Spinal cord (tissue), 10 donors: ENCODE measurements around the gene PODXL2. TPM values are rescaled to one million over a fixed set of nuclear protein-coding genes. Genes with fewer than 3 reads are reported as not detected.

Experiments
- DNase-seq, 6 donors: peaks; one replicate each; pipeline versions ENCODE4 v3.0.0 to v3.0.0-alpha.2; 2013 to 2015; ENCODE audit warnings: low spot score in 6 of 6, low read depth in 4 of 6
- H3K27ac ChIP-seq: one replicate; pipeline ENCODE4 v1.5.1; 2013; ENCODE audit warnings: low read depth, low read length, control low read depth
- H3K27me3 ChIP-seq: one replicate; pipeline ENCODE4 v1.6.1; 2013; ENCODE audit warnings: low read length; ENCODE audit not compliant: control insufficient read depth, insufficient read depth
- H3K36me3 ChIP-seq: one replicate; pipeline ENCODE4 v1.6.1; 2013; ENCODE audit warnings: low read length; ENCODE audit not compliant: control insufficient read depth, insufficient read depth
- H3K4me1 ChIP-seq: one replicate; pipeline ENCODE4 v1.6.1; 2013; ENCODE audit warnings: low read length; ENCODE audit not compliant: control insufficient read depth, insufficient read depth
- H3K4me3 ChIP-seq: one replicate; pipeline ENCODE4 v1.5.1; 2013; ENCODE audit warnings: low read depth, low read length, control low read depth
- H3K9me3 ChIP-seq: one replicate; pipeline ENCODE4 v1.6.1; 2013; ENCODE audit warnings: low read length; ENCODE audit not compliant: control insufficient read depth, insufficient read depth
- WGBS: methylation state at CpG from one replicate; pipeline ENCODE4 v1.1.5; 2013; ENCODE audit warnings: missing lambda C conversion rate; ENCODE audit not compliant: insufficient coverage; 5-methylcytosine and 5-hydroxymethylcytosine counted together
- polyA plus RNA-seq, 2 donors: library from polyadenylated mRNA; unstranded; fragments of 120-200 nt; gene quantifications; one replicate each; pipeline ENCODE4 v1.2.1, GENCODE V29; 2013; ENCODE audit not compliant: insufficient read length in 2 of 2
- total RNA-seq, 2 donors: library from RNA; depleted of rRNA in 1 of 2; stranded (reverse); fragments of 120-200 nt in 1 of 2; fragments of >200 nt in 1 of 2; gene quantifications; one replicate each; pipeline versions ENCODE4 v1.2.3 to v1.2.4, GENCODE V29; 2013 to 2014
- donor health status: healthy.

PODXL2 gene
- total and polyA plus RNA-seq, 4 donors: 73.4 to 234 (median 162) TPM

GRCh38 chr3:127639173-127640041, 10.4 kb downstream of the PODXL2 start:
- H3K4me1 ChIP-seq: peaks cover 3% of the 10 kb centered on the region
- H3K9me3 ChIP-seq: no peaks in the 10 kb centered on the region
- H3K36me3 ChIP-seq: peaks cover 27% of the 10 kb centered on the region
- no peak overlapping the region for H3K4me3 ChIP-seq
- H3K27me3 ChIP-seq: no peaks in the 10 kb centered on the region
- DNase-seq: no peak
- WGBS: 87% methylated on average over 5 of the region's 5 CpGs
- H3K27ac ChIP-seq: no peak overlapping the region

- no peak overlapping the region for H3K4me3 ChIP-seq
- 86% methylated on average over 1 of the region's 3 CpGs for whole genome bisulfite sequencing
- H3K27ac ChIP-seq: no peak overlapping the region
- H3K36me3 ChIP-seq: peaks cover 33% of the 10 kb centered on the region
- H3K4me1 ChIP-seq: peaks cover 3% of the 10 kb centered on the region
- DNase-seq: no peak
- no peaks in the 10 kb centered on the region for H3K9me3 ChIP-seq
- no peaks in the 10 kb centered on the region for H3K27me3 ChIP-seq
These were observed 11.0 kb downstream of the PODXL2 start for GRCh38 chr3:127640042-127640355.

- WGBS: 90% methylated on average over 2 of the region's 5 CpGs
- no peaks in the 10 kb centered on the region for H3K27me3 ChIP-seq
- H3K36me3 ChIP-seq: peaks cover 43% of the 10 kb centered on the region
These were observed 15.8 kb downstream of the PODXL2 start for GRCh38 chr3:127644641-127645370.

GRCh38 chr3:127645371-127646015, 16.5 kb downstream of the PODXL2 start:
- Histone ChIP-seq H3K27ac (no peak overlapping the region), H3K4me1 (peaks cover 4% of the 10 kb centered on the region), H3K27me3 (no peaks in the 10 kb centered on the region), H3K4me3 (no peak overlapping the region), H3K36me3 (peaks cover 42% of the 10 kb centered on the region), H3K9me3 (no peaks in the 10 kb centered on the region)
- 92% methylated on average over 8 of the region's 8 CpGs for WGBS
- DNase-seq: no peak

More at GRCh38 chr3:127644641-127645370, 15.8 kb downstream of the PODXL2 start:
- Histone ChIP-seq H3K27ac (no peak overlapping the region), H3K4me3 (no peak overlapping the region), H3K4me1 (peaks cover 4% of the 10 kb centered on the region), H3K9me3 (no peaks in the 10 kb centered on the region)
- DNase-seq: no peak

- no peaks in the 10 kb centered on the region for H3K27me3 ChIP-seq
- no peak overlapping the region for H3K4me3 ChIP-seq
- H3K36me3 ChIP-seq: peaks cover 38% of the 10 kb centered on the region
- DNase-seq: peak in 1 of 6 donors; percentile 43
- 88% methylated on average over 9 of the region's 10 CpGs for WGBS
- H3K27ac ChIP-seq: no peak overlapping the region
- no peaks in the 10 kb centered on the region for H3K9me3 ChIP-seq
- peaks cover 4% of the 10 kb centered on the region for H3K4me1 ChIP-seq
These were observed 17.6 kb downstream of the PODXL2 start for GRCh38 chr3:127646501-127647046.

GRCh38 chr3:127647166-127647844, 18.3 kb downstream of the PODXL2 start:
- no peaks in the 10 kb centered on the region for H3K27me3 ChIP-seq

GRCh38 chr3:127647845-127648204, 18.8 kb downstream of the PODXL2 start:
- Histone ChIP-seq H3K9me3 (no peaks in the 10 kb centered on the region), H3K36me3 (peaks cover 48% of the 10 kb centered on the region), H3K4me1 (peaks cover 15% of the 10 kb centered on the region), H3K4me3 (no peak overlapping the region), H3K27ac (no peak overlapping the region), H3K27me3 (no peaks in the 10 kb centered on the region)
- no peak for DNase-seq

More at GRCh38 chr3:127647166-127647844, 18.3 kb downstream of the PODXL2 start:
- Histone ChIP-seq H3K4me1 (peaks cover 11% of the 10 kb centered on the region), H3K9me3 (no peaks in the 10 kb centered on the region), H3K36me3 (peaks cover 43% of the 10 kb centered on the region), H3K27ac (no peak overlapping the region), H3K4me3 (no peak overlapping the region)
- DNase-seq: peak in 1 of 6 donors; percentile 51
- WGBS: 69% methylated on average over 11 of the region's 13 CpGs

DNA sequence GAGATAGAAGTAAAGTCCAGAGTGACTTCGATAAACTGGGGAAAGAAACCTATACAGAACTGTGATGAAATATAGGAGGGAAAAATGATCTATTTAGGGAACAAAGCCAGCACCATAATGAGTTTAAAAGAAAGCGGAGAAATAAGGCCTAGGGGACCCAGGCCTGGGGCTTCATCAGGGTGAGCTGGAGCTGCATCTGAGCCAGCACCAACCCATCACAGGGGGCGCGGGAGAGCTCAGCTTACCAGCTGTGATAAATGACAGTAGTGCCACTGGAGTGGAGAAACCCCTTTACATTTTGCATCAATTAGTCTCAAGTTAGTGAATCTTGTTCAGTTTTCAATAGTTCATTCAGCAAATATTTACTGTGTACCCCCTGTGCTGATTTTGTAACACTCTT, 21.3 kb downstream of the PODXL2 start:
- H3K4me3 ChIP-seq: no peak overlapping the region
- no peaks in the 10 kb centered on the region for H3K9me3 ChIP-seq
- peaks cover 37% of the 10 kb centered on the region for H3K36me3 ChIP-seq
- no peak overlapping the region for H3K27ac ChIP-seq
- H3K27me3 ChIP-seq: no peaks in the 10 kb centered on the region
- WGBS: 92% methylated on average over 2 of the region's 4 CpGs
- no peak for DNase-seq
- H3K4me1 ChIP-seq: peaks cover 15% of the 10 kb centered on the region

- DNase-seq: no peak
- Histone ChIP-seq H3K27me3 (no peaks in the 10 kb centered on the region), H3K9me3 (no peaks in the 10 kb centered on the region), H3K27ac (no peak overlapping the region), H3K4me1 (peaks cover 15% of the 10 kb centered on the region), H3K36me3 (peaks cover 30% of the 10 kb centered on the region), H3K4me3 (no peak overlapping the region)
- WGBS: 86% methylated on average over 8 of the region's 8 CpGs
These were observed 22.7 kb downstream of the PODXL2 start for GRCh38 chr3:127651516-127652172.
